Transverse colon (tissue), 4 donors: ENCODE results near the gene ZNF177. TPM values are rescaled to one million over a fixed set of nuclear protein-coding genes. Genes with fewer than 3 reads are reported as not detected.

Experiments
- DNase-seq: peaks from one replicate; pipeline ENCODE4 v3.0.0-alpha.2; 2019
- H3K27ac ChIP-seq, 4 donors: fragments of 200-600 bp; sonication (generic); 2 replicates each; pipeline ENCODE4 v1.5.1; 2016 to 2018; ENCODE audit warnings: inconsistent platforms in 4 of 4
- H3K27me3 ChIP-seq: fragments of 200-600 bp; sonication (generic); 2 replicates; pipeline ENCODE4 v1.5.1; 2017; ENCODE audit warnings: inconsistent platforms
- H3K36me3 ChIP-seq, 4 donors: fragments of 200-600 bp; sonication (generic); 2 replicates each; pipeline ENCODE4 v1.5.1; 2017 to 2019; ENCODE audit warnings: inconsistent platforms in 4 of 4
- H3K4me1 ChIP-seq, 4 donors: fragments of 200-600 bp; sonication (generic); 2 replicates each; pipeline ENCODE4 v1.5.1; 2017 to 2020; ENCODE audit warnings: inconsistent platforms in 4 of 4
- H3K4me3 ChIP-seq, 4 donors: fragments of 200-600 bp; sonication (generic); 1 replicate in 1 of 4; 2 replicates in 3 of 4; pipeline versions ENCODE4 v1.5.1 to v1.6.1; 2017 to 2019; ENCODE audit warnings: inconsistent platforms in 4 of 4
- H3K9me3 ChIP-seq, 2 donors: fragments of 200-600 bp; sonication (generic); 2 replicates each; pipeline ENCODE4 v1.5.1; 2017 to 2019; ENCODE audit warnings: inconsistent platforms in 2 of 2
- EP300 ChIP-seq: sonication (generic); formaldehyde crosslinking; IDR thresholded peaks from one replicate; pipeline ENCODE4 v1.6.1; 2017; ENCODE audit warnings: antibody characterized with exemption, low read depth
- POLR2A ChIP-seq: fragments of 450-650 bp; IDR thresholded peaks from one replicate; pipeline ENCODE4 v1.6.1; 2016; ENCODE audit warnings: antibody characterized with exemption, mild to moderate bottlenecking, moderate library complexity
- WGBS, 2 donors: methylation state at CpG; one replicate each; pipeline ENCODE4 v1.1.5; 2018; ENCODE audit warnings: low coverage in 1 of 2; 5-methylcytosine and 5-hydroxymethylcytosine counted together
- in situ Hi-C, 4 donors: fragments of 200-750 bp; cut with MboI; loops; one replicate each; pipeline versions ENCODE4 v1.15.0 to v1.15.1; 2017; ENCODE audit warnings: low sequenced_read_pairs in 3 of 4, low pct_ligation_motif_present in 1 of 4, low pct_unique_long_range_greater_than_20kb in 1 of 4
- intact Hi-C: fragments of 100-400 bp; cut with DNase I; formaldehyde crosslinking; loops from one replicate; pipeline ENCODE4 v1.15.1; 2023; ENCODE audit warnings: low total_unique reads
- total RNA-seq, 4 donors: library from RNA; depleted of rRNA; stranded (reverse); fragments of >200 nt; gene quantifications; one replicate each; pipeline ENCODE4 v1.1.0, GENCODE V29; 2016
- TF ChIP-seq, protein P1 (sequence below), 5 experiments: fragments of 200-600 bp in 3 of 5; fragments of 450-650 bp in 2 of 5; sonication (generic) in 3 of 5; IDR thresholded peaks; 1 replicate in 2 of 5; 2 replicates in 3 of 5; pipeline ENCODE4 v1.5.1; 2016 to 2017; ENCODE audit warnings: antibody characterized with exemption in 5 of 5, inconsistent platforms in 3 of 5, mild to moderate bottlenecking in 2 of 5, moderate library complexity in 1 of 5

ZNF177 gene
- total RNA-seq, 4 donors from 2014 or later, result 1.8 to 4.2 (median 2.1) TPM; not detected in 1

DNA sequence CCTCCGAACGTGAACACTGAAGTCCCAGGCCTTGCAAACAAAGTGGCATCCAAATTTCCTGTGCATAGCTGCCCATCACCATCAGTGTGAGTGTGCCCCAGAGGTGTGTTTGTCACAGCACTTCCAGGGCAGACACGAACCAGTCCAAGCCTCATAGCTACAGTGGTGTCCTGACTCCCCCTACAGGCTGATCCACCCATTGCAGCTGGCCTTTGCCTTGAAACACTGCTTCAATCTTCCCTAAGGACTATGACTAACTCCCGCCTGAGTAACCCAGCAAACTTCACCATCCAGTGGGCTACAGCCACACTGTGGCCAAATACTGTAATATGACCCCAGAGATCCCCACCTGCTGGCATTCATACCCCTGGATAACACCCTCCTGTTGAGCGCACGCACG lies 68.7 kb downstream of the ZNF177 start:
- intact Hi-C loops, result no loop called here
- peaks cover 6 to 19% (median 13%) of the 10 kb centered on the region in 4 donors for H3K4me1 ChIP-seq
- 80 to 94% methylated on average over 1 to 7 of the region's 7 CpGs for WGBS, 2 donors
- in situ Hi-C loops, result no loop called here
- no peak overlapping the region for H3K27ac ChIP-seq
- no peak overlapping the region for H3K4me3 ChIP-seq
- peaks cover 0 to 23% (median 9%) of the 10 kb centered on the region in 4 donors for H3K36me3 ChIP-seq
- TF ChIP-seq POLR2A (no peak), EP300 (no peak)
- TF ChIP-seq, protein P1, sequence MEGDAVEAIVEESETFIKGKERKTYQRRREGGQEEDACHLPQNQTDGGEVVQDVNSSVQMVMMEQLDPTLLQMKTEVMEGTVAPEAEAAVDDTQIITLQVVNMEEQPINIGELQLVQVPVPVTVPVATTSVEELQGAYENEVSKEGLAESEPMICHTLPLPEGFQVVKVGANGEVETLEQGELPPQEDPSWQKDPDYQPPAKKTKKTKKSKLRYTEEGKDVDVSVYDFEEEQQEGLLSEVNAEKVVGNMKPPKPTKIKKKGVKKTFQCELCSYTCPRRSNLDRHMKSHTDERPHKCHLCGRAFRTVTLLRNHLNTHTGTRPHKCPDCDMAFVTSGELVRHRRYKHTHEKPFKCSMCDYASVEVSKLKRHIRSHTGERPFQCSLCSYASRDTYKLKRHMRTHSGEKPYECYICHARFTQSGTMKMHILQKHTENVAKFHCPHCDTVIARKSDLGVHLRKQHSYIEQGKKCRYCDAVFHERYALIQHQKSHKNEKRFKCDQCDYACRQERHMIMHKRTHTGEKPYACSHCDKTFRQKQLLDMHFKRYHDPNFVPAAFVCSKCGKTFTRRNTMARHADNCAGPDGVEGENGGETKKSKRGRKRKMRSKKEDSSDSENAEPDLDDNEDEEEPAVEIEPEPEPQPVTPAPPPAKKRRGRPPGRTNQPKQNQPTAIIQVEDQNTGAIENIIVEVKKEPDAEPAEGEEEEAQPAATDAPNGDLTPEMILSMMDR (IDR thresholded peaks at IDR 0.05), result peak in 3 of 5 experiments; percentile 20 to 34 (median 24)
- H3K27me3 ChIP-seq, result no peaks in the 10 kb centered on the region
- no peak for DNase-seq
- H3K9me3 ChIP-seq, result no peaks in the 10 kb centered on the region

Other genes with a start within 250 kb of the ZNF177 start
- not detected for gene OR7G1, start 247.2 kb upstream of the ZNF177 start, total RNA-seq
- gene OR7G3, start 236.1 kb upstream of the ZNF177 start, total RNA-seq, result not detected
- gene ZNF317, start 222.6 kb upstream of the ZNF177 start, total RNA-seq, result 10 to 100 TPM; 20.6 to 25.1 (median 22.5) TPM
- 1 to 10 TPM in 1 of 4 donors, not detected in 3; 1.1 TPM for gene OR7D2, start 184.0 kb upstream of the ZNF177 start, total RNA-seq
- gene OR7D4, start 143.4 kb upstream of the ZNF177 start, total RNA-seq, result not detected
- gene OR7E24, start 112.1 kb upstream of the ZNF177 start, total RNA-seq, result not detected
- 10 to 100 TPM in 2 of 4 donors, 1 to 10 TPM in 2; 2.0 to 17.1 (median 8.3) TPM for gene ZNF699, start 53.2 kb upstream of the ZNF177 start, total RNA-seq
- 100 to 1,000 TPM in 1 of 4 donors, 10 to 100 TPM in 2, 1 to 10 TPM in 1; 4.4 to 106 (median 12.9) TPM for gene ZNF559, start 38.8 kb upstream of the ZNF177 start, total RNA-seq
- 10 to 100 TPM; 15.0 to 67.5 (median 30.5) TPM for gene ZNF266, start 72.6 kb downstream of the ZNF177 start, total RNA-seq
- gene ZNF560, start 135.6 kb downstream of the ZNF177 start, total RNA-seq, result not detected
- gene ZNF426, start 175.6 kb downstream of the ZNF177 start, total RNA-seq, result 10 to 100 TPM in 2 of 4 donors, 1 to 10 TPM in 2; 6.5 to 29.9 (median 16.4) TPM
- gene ZNF121, start 221.5 kb downstream of the ZNF177 start, total RNA-seq, result 10 to 100 TPM; 10.1 to 21.0 (median 14.0) TPM